ENCODE measurements around the gene CEP76.

Gene CEP76

GRCh38 chr18:12654971-12655370, 47.6 kb downstream of the CEP76 start:
- Histone ChIP-seq H3F3A (ENCODE audit: insufficient read depth) (peaks cover 6% of the 10 kb centered on the region; the same call in 1 of the 2 replicates), H3K27me3 (ENCODE audit: low read length) (no peaks in the 10 kb centered on the region), H4K20me1 (ENCODE audit: low read depth, low read length) (no peaks in the 10 kb centered on the region), H3K9me3 (ENCODE audit: insufficient read depth, low read length) (no peaks in the 10 kb centered on the region), H3K4me2 (ENCODE audit: low read depth, low read length, poor library complexity, severe bottlenecking) (no peak overlapping the region), H3K36me3 (ENCODE audit: low read length) (no peaks in the 10 kb centered on the region), H2AFZ (ENCODE audit: low read depth, low read length, severe bottlenecking) (no peak overlapping the region), H3K9ac (ENCODE audit: low read length) (no peak overlapping the region), H3K4me3 (ENCODE audit: insufficient read depth, low read length, poor library complexity, severe bottlenecking) (no peak overlapping the region), H3K27ac (ENCODE audit: low read depth, low read length) (no peak overlapping the region), H3K79me2 (ENCODE audit: insufficient read depth, low read length) (no peaks in the 10 kb centered on the region), H3K9me2 (replicated peaks; ENCODE audit: insufficient read depth, low read length) (no peaks in the 10 kb centered on the region)
- TF ChIP-seq, protein P1, sequence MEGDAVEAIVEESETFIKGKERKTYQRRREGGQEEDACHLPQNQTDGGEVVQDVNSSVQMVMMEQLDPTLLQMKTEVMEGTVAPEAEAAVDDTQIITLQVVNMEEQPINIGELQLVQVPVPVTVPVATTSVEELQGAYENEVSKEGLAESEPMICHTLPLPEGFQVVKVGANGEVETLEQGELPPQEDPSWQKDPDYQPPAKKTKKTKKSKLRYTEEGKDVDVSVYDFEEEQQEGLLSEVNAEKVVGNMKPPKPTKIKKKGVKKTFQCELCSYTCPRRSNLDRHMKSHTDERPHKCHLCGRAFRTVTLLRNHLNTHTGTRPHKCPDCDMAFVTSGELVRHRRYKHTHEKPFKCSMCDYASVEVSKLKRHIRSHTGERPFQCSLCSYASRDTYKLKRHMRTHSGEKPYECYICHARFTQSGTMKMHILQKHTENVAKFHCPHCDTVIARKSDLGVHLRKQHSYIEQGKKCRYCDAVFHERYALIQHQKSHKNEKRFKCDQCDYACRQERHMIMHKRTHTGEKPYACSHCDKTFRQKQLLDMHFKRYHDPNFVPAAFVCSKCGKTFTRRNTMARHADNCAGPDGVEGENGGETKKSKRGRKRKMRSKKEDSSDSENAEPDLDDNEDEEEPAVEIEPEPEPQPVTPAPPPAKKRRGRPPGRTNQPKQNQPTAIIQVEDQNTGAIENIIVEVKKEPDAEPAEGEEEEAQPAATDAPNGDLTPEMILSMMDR (IDR thresholded peaks at IDR 0.05; ENCODE audit: insufficient read depth, low read length, poor library complexity, severe bottlenecking): no peak
- TF ChIP-seq EZH2phosphoT487 (conservative IDR thresholded peaks at IDR 0.05; ENCODE audit: low read length): no peak

DNA sequence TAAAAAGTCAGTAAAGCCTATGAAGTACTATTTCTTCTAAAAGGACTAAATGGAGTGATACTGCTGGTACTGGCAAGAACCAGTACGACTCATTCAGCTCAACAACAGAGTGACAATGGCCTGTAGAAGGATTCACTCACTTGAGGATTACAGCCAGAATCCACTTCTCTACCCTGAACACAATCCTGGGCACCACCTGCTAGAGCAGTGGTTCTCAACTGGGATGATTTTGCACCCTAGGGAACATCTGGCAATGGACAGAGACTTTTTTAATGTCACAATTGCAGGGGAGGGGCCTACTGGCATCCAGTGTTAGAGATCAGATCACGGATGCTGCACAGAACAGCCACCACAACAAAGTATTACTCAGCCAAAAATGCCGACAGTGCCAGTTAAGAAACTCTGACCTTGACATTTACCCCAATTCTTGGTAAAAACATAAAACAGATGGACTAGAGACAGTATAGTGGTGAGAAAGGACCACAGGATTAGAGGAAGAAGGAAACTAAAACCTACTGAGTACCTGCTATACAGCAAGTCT, 49.6 kb downstream of the CEP76 start:
- H3F3A ChIP-seq (ENCODE audit: insufficient read depth): no peaks in the 10 kb centered on the region; the same call in 1 of the 2 replicates
- H3K9ac ChIP-seq (ENCODE audit: low read length): no peak overlapping the region
- H3K4me3 ChIP-seq (ENCODE audit: insufficient read depth, low read length, poor library complexity, severe bottlenecking): no peak overlapping the region
- no peaks in the 10 kb centered on the region for H3K79me2 ChIP-seq (ENCODE audit: insufficient read depth, low read length)
- H3K36me3 ChIP-seq (ENCODE audit: low read length): no peaks in the 10 kb centered on the region
- H3K27ac ChIP-seq (ENCODE audit: low read depth, low read length): no peak overlapping the region
- H3K9me3 ChIP-seq (ENCODE audit: insufficient read depth, low read length): no peaks in the 10 kb centered on the region
- no peak overlapping the region for H2AFZ ChIP-seq (ENCODE audit: low read depth, low read length, severe bottlenecking)
- H4K20me1 ChIP-seq (ENCODE audit: low read depth, low read length): no peaks in the 10 kb centered on the region
- TF ChIP-seq EZH2phosphoT487 (conservative IDR thresholded peaks at IDR 0.05; ENCODE audit: low read length): no peak
- TF ChIP-seq, protein P1 (IDR thresholded peaks at IDR 0.05; ENCODE audit: insufficient read depth, low read length, poor library complexity, severe bottlenecking): no peak
- no peaks in the 10 kb centered on the region for H3K27me3 ChIP-seq (ENCODE audit: low read length)
- no peak overlapping the region for H3K4me2 ChIP-seq (ENCODE audit: low read depth, low read length, poor library complexity, severe bottlenecking)
- no peaks in the 10 kb centered on the region for H3K9me2 ChIP-seq (replicated peaks; ENCODE audit: insufficient read depth, low read length)

GRCh38 chr18:12651651-12652050, 50.9 kb downstream of the CEP76 start:
- Histone ChIP-seq H4K20me1 (ENCODE audit: low read depth, low read length) (no peaks in the 10 kb centered on the region), H2AFZ (ENCODE audit: low read depth, low read length, severe bottlenecking) (no peak overlapping the region), H3F3A (ENCODE audit: insufficient read depth) (no peaks in the 10 kb centered on the region; the same call in 1 of the 2 replicates), H3K36me3 (ENCODE audit: low read length) (no peaks in the 10 kb centered on the region), H3K79me2 (ENCODE audit: insufficient read depth, low read length) (no peaks in the 10 kb centered on the region), H3K9me3 (ENCODE audit: insufficient read depth, low read length) (no peaks in the 10 kb centered on the region), H3K9me2 (replicated peaks; ENCODE audit: insufficient read depth, low read length) (no peaks in the 10 kb centered on the region), H3K27ac (ENCODE audit: low read depth, low read length) (no peak overlapping the region), H3K9ac (ENCODE audit: low read length) (no peak overlapping the region), H3K27me3 (ENCODE audit: low read length) (no peaks in the 10 kb centered on the region), H3K4me2 (ENCODE audit: low read depth, low read length, poor library complexity, severe bottlenecking) (no peak overlapping the region), H3K4me3 (ENCODE audit: insufficient read depth, low read length, poor library complexity, severe bottlenecking) (no peak overlapping the region)
- TF ChIP-seq, protein P1 (IDR thresholded peaks at IDR 0.05; ENCODE audit: insufficient read depth, low read length, poor library complexity, severe bottlenecking): no peak
- no peak for TF ChIP-seq EZH2phosphoT487 (conservative IDR thresholded peaks at IDR 0.05; ENCODE audit: low read length)

All from SU-DHL-6 (cell line).